SK-N-SH (cell line): ENCODE results near the gene CPED1. TPM values are rescaled to one million over a fixed set of nuclear protein-coding genes. Genes with fewer than 3 reads are reported as not detected.

Experiments used
- CTCF ChIA-PET: fragments of 300-600, 350-600 bp; formaldehyde crosslinking; extraction: SDS; loops from one replicate; lab custom pipeline; 2021; lab: Yijun Ruan, JAX
- POLR2A ChIA-PET: fragments of 350-600 bp; sonication (Branson Sonifier 250); formaldehyde crosslinking; extraction: SDS; loops from one replicate; lab custom pipeline; 2020; ENCODE audit warnings: antibody characterized with exemption, inconsistent platforms; lab: Yijun Ruan, JAX
- DNase-seq: peaks from one replicate; pipeline ENCODE4 v3.0.0; 2012
- H2AFZ ChIP-seq: fragments of 200-600 bp; sonication (generic); 2 replicates; pipeline ENCODE4 v1.8.1; 2016; ENCODE audit warnings: antibody characterized with exemption, mild to moderate bottlenecking, low read depth
- H3F3A ChIP-seq: fragments of 200-600 bp; sonication (generic); replicated peaks from 2 replicates; pipeline ENCODE3; 2016; ENCODE audit warnings: antibody characterized with exemption, mild to moderate bottlenecking; ENCODE audit not compliant: insufficient read depth
- H3K27ac ChIP-seq, 2 experiments: fragments of 200-500 bp in 1 of 2; fragments of 200-600 bp in 1 of 2; sonication (Bioruptor generic) in 1 of 2; sonication (generic), shearing (Covaris generic) in 1 of 2; 2 replicates each; pipeline versions ENCODE4 v1.5.1 to v1.6.1; 2014 to 2016; ENCODE audit warnings: low read depth in 2 of 2, inconsistent platforms in 1 of 2, low read length in 1 of 2, mild to moderate bottlenecking in 1 of 2, mixed read lengths in 1 of 2
- H3K27me3 ChIP-seq: fragments of 200-600 bp; sonication (generic), shearing (Covaris generic); 2 replicates; pipeline ENCODE4 v1.6.1; 2016; ENCODE audit warnings: mixed run types; ENCODE audit not compliant: insufficient read depth
- H3K36me3 ChIP-seq, 2 experiments: fragments of 200-500 bp in 1 of 2; fragments of 200-600 bp in 1 of 2; sonication (Bioruptor generic) in 1 of 2; sonication (generic) in 1 of 2; replicated peaks in 1 of 2; 2 replicates each; pipeline versions ENCODE3 to v1.5.1; 2014 to 2016; ENCODE audit warnings: low read length in 1 of 2, mild to moderate bottlenecking in 1 of 2; ENCODE audit not compliant: insufficient read depth in 2 of 2, control insufficient read depth in 1 of 2
- H3K4me1 ChIP-seq, 2 experiments: fragments of 200-500 bp in 1 of 2; fragments of 200-600 bp in 1 of 2; sonication (Bioruptor generic) in 1 of 2; sonication (generic), shearing (Covaris generic) in 1 of 2; 2 replicates each; pipeline versions ENCODE4 v1.5.1 to v1.6.1; 2014 to 2016; ENCODE audit warnings: low read depth in 1 of 2, low read length in 1 of 2, mixed run types in 1 of 2; ENCODE audit not compliant: insufficient read depth in 2 of 2, control insufficient read depth in 1 of 2
- H3K4me2 ChIP-seq: fragments of 200-600 bp; sonication (generic), shearing (Covaris generic); 2 replicates; pipeline ENCODE4 v1.6.1; 2017; ENCODE audit warnings: mixed run types
- H3K4me3 ChIP-seq, 2 experiments: fragments of 200-500 bp in 1 of 2; fragments of 200-600 bp in 1 of 2; sonication (Bioruptor generic) in 1 of 2; sonication (generic), shearing (Covaris generic) in 1 of 2; 2 replicates each; pipeline versions ENCODE4 v1.5.1 to v1.8.1; 2014 to 2016; ENCODE audit warnings: low read depth in 2 of 2, inconsistent platforms in 1 of 2, low read length in 1 of 2, mild to moderate bottlenecking in 1 of 2, mixed read lengths in 1 of 2, moderate library complexity in 1 of 2
- H3K79me2 ChIP-seq: fragments of 200-600 bp; sonication (generic); 2 replicates; pipeline ENCODE4 v1.8.1; 2017; ENCODE audit warnings: mild to moderate bottlenecking; ENCODE audit not compliant: insufficient read depth
- H3K9ac ChIP-seq: fragments of 200-600 bp; sonication (generic); 2 replicates; pipeline ENCODE4 v1.6.1; 2017; ENCODE audit warnings: mixed run types
- H3K9me2 ChIP-seq: fragments of 200-600 bp; sonication (generic); 2 replicates; pipeline ENCODE4 v1.6.1; 2017; ENCODE audit warnings: mixed run types
- H3K9me3 ChIP-seq: fragments of 200-600 bp; sonication (generic); 2 replicates; pipeline ENCODE4 v1.6.1; 2017; ENCODE audit warnings: mixed run types, mild to moderate bottlenecking, moderate library complexity
- H4K20me1 ChIP-seq: fragments of 200-600 bp; sonication (generic); 2 replicates; pipeline ENCODE4 v1.6.1; 2017; ENCODE audit warnings: mild to moderate bottlenecking, mixed run types; ENCODE audit not compliant: insufficient read depth
- FOSL2 ChIP-seq: IDR thresholded peaks from 2 replicates; pipeline ENCODE4 v1.4.0; 2012; ENCODE audit warnings: low read depth, mild to moderate bottlenecking, moderate library complexity, borderline replicate concordance
- FOXM1 ChIP-seq: IDR thresholded peaks from 2 replicates; pipeline ENCODE4 v1.4.0; 2012; ENCODE audit warnings: low read depth, mild to moderate bottlenecking
- GABPA ChIP-seq: IDR thresholded peaks from 2 replicates; pipeline ENCODE4 v1.4.0; 2012; ENCODE audit warnings: low read depth, mild to moderate bottlenecking
- MEF2A ChIP-seq: IDR thresholded peaks from 2 replicates; pipeline ENCODE4 v1.4.0; 2012; ENCODE audit warnings: low read depth, borderline replicate concordance
- MXI1 ChIP-seq: IDR thresholded peaks from 2 replicates; pipeline ENCODE4 v1.6.1; 2012; ENCODE audit warnings: mild to moderate bottlenecking, low read depth, low read length, improper control_type of control experiment
- NFIC ChIP-seq: IDR thresholded peaks from 2 replicates; pipeline ENCODE4 v1.4.0; 2012; ENCODE audit warnings: borderline replicate concordance
- POLR2AphosphoS5 ChIP-seq: IDR thresholded peaks from 2 replicates; pipeline ENCODE4 v1.6.1; 2012; ENCODE audit warnings: low read depth, low read length
- RAD21 ChIP-seq: IDR thresholded peaks from 2 replicates; pipeline ENCODE4 v1.6.1; 2012; ENCODE audit warnings: mild to moderate bottlenecking, low read length
- RCOR1 ChIP-seq: fragments of 150-350 bp; IDR thresholded peaks from 2 replicates; pipeline ENCODE4 v1.6.1; 2017; ENCODE audit warnings: antibody characterized with exemption, low read length
- TCF12 ChIP-seq: IDR thresholded peaks from 2 replicates; pipeline ENCODE4 v1.4.0; 2012
- YY1 ChIP-seq: IDR thresholded peaks from 2 replicates; pipeline ENCODE4 v1.4.0; 2012; ENCODE audit warnings: low read depth, mild to moderate bottlenecking
- WGBS: methylation state at CpG from one replicate; pipeline ENCODE4 v1.1.6; 2017; ENCODE audit warnings: low lambda C conversion rate; 5-methylcytosine and 5-hydroxymethylcytosine counted together
- polyA plus RNA-seq, 3 experiments: library from polyadenylated mRNA; depleted of rRNA; stranded (reverse); fragments of >200 nt; gene quantifications; 2 replicates each; pipeline ENCODE4 v1.2.3, GENCODE V29; 2012
- TF ChIP-seq, protein P1 (sequence below): fragments of 200-600 bp; sonication (generic); IDR thresholded peaks from 2 replicates; pipeline ENCODE4 v1.6.1; 2017; ENCODE audit warnings: antibody characterized with exemption, mild to moderate bottlenecking, moderate library complexity
- TF ChIP-seq, protein P2 (sequence below): fragments of 150-350 bp; IDR thresholded peaks from 2 replicates; pipeline ENCODE4 v1.6.1; 2016; ENCODE audit warnings: mild to moderate bottlenecking, low read depth, low read length

CPED1 gene
- polyA plus RNA-seq, 1 of the 3 experiments (the other 2 are of a cell fraction), result 4.4 TPM

DNA sequence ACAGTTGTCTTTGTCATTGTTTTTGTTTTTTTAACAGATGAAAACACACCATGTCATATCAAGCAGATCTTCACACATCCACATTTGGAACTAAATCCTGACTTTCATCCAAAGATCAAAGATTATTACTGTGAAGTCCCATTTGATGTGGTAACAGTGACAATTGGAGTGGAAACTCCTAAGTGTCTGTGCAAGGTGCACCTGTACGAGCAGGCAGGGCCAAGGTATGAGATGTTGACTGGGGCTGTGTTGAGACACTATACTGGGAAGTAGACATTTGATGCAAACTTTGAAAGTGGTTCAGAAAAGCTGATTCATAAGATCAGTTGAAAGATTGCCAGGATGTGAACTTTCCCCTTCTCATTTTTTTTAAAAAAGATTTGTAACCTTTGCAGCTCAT is 152.3 kb downstream of the CPED1 start:
- 53% methylated on average over 1 of the region's 1 CpG for WGBS
- ChIA-PET CTCF (interaction anchor here (1.9 kb wide), 1 partner anchor 9 kb away, joined by 6 read pairs; no protein-coding TSS in a partner anchor), POLR2A (no interaction called here)
- Histone ChIP-seq H3K36me3 (no peaks in the 10 kb centered on the region), H3K79me2 (no peaks in the 10 kb centered on the region), H3F3A (no peaks in the 10 kb centered on the region), H3K9me2 (no peaks in the 10 kb centered on the region)
- TF ChIP-seq NFIC (peak; percentile 10; the same call in 1 of the 2 replicates), FOXM1 (no peak)
- TF ChIP-seq, all 33 proteins: peak for 1
- Histone ChIP-seq H3K9ac (no peak overlapping the region), H3K4me1 (no peaks in the 10 kb centered on the region; a peak in 2 of 4 replicates), H3K9me3 (no peaks in the 10 kb centered on the region), H3K4me3 (no peak overlapping the region), H3K27me3 (no peaks in the 10 kb centered on the region), H2AFZ (no peak overlapping the region), H4K20me1 (no peaks in the 10 kb centered on the region), H3K27ac (no peak overlapping the region), H3K4me2 (no peak overlapping the region)
- DNase-seq, result no peak

DNA sequence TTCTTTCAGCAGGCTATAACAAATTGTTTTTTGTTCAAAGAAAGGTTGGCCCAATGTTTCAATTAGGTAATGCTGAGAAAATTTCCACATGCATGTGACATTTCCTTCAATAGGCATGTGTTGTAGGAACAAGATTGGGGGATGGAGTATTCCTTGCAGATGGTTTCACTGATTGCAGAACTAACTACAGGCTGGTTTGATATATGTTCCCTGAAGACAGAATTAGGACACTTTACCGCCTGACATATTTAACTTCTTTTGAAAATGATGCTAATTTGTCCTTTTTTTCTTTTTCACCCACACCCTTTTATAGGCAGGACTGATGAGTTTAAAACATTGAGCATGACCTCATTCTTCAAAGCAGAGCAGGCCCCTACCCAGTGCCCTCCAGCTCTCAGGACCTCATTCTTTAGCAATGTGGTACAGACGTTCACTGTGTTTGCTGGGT is 163.3 kb downstream of the CPED1 start:
- POLR2A ChIA-PET, result no interaction called here
- Histone ChIP-seq H2AFZ (no peak overlapping the region), H3F3A (no peaks in the 10 kb centered on the region), H3K4me2 (no peak overlapping the region), H3K4me3 (no peak overlapping the region), H3K9ac (no peak overlapping the region)
- DNase-seq, result no peak
- TF ChIP-seq FOSL2 (no peak), GABPA (no peak), YY1 (no peak), MEF2A (no peak), POLR2AphosphoS5 (no peak), TCF12 (no peak), FOXM1 (no peak), MXI1 (no peak), RAD21 (no peak), RCOR1 (no peak)
- TF ChIP-seq, protein P1, sequence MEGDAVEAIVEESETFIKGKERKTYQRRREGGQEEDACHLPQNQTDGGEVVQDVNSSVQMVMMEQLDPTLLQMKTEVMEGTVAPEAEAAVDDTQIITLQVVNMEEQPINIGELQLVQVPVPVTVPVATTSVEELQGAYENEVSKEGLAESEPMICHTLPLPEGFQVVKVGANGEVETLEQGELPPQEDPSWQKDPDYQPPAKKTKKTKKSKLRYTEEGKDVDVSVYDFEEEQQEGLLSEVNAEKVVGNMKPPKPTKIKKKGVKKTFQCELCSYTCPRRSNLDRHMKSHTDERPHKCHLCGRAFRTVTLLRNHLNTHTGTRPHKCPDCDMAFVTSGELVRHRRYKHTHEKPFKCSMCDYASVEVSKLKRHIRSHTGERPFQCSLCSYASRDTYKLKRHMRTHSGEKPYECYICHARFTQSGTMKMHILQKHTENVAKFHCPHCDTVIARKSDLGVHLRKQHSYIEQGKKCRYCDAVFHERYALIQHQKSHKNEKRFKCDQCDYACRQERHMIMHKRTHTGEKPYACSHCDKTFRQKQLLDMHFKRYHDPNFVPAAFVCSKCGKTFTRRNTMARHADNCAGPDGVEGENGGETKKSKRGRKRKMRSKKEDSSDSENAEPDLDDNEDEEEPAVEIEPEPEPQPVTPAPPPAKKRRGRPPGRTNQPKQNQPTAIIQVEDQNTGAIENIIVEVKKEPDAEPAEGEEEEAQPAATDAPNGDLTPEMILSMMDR, result no peak
- TF ChIP-seq, protein P2, sequence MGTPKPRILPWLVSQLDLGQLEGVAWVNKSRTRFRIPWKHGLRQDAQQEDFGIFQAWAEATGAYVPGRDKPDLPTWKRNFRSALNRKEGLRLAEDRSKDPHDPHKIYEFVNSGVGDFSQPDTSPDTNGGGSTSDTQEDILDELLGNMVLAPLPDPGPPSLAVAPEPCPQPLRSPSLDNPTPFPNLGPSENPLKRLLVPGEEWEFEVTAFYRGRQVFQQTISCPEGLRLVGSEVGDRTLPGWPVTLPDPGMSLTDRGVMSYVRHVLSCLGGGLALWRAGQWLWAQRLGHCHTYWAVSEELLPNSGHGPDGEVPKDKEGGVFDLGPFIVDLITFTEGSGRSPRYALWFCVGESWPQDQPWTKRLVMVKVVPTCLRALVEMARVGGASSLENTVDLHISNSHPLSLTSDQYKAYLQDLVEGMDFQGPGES, result no peak
- TF ChIP-seq, all 33 proteins: peak for 0
- H3K79me2 ChIP-seq, result no peaks in the 10 kb centered on the region
- no peaks in the 10 kb centered on the region for H4K20me1 ChIP-seq
- H3K9me2 ChIP-seq, result no peaks in the 10 kb centered on the region
- CTCF ChIA-PET, result interaction anchor here (0.6 kb wide), 1 partner anchor 65 kb away, joined by 3 read pairs; no protein-coding TSS in a partner anchor
- no peaks in the 10 kb centered on the region for H3K9me3 ChIP-seq
- no peaks in the 10 kb centered on the region for H3K36me3 ChIP-seq
- H3K4me1 ChIP-seq, result peaks cover 0 to 3% of the 10 kb centered on the region in 2 experiments; a peak in 2 of 4 replicates
- H3K27ac ChIP-seq, result no peak overlapping the region
- 66% methylated on average over 2 of the region's 2 CpGs for WGBS
- H3K27me3 ChIP-seq, result no peaks in the 10 kb centered on the region
